Effector memory CD8-positive, alpha-beta T cell (primary cell): ENCODE results near the gene FRMD5.
"Not testable (repeated sequence)": the region's sequence is repeated elsewhere in the genome, so short reads cannot be mapped to it uniquely, and the experiment has no call there.

Source experiments
- ATAC-seq: fragments of 150-1000 bp; cut with Tn5 transposase; replicated peaks from 2 replicates; pipeline ENCODE4 v1.10.0; 2021; ENCODE audit warnings: mild to moderate bottlenecking, moderate library complexity
- DNase-seq, 3 experiments: peaks; one replicate each; pipeline ENCODE4 v3.0.0; 2021
- H3K27ac Mint-ChIP-seq, 2 donors: one replicate each; pipeline ENCODE4 v1.8.0; 2022; ENCODE audit warnings: mild to moderate bottlenecking in 2 of 2, mixed read lengths in 2 of 2, moderate library complexity in 2 of 2
- H3K27me3 Mint-ChIP-seq, 2 donors: one replicate each; pipeline ENCODE4 v1.8.0; 2022; ENCODE audit warnings: mixed read lengths in 2 of 2
- H3K36me3 Mint-ChIP-seq: one replicate; pipeline ENCODE4 v1.8.0; 2022; ENCODE audit warnings: mild to moderate bottlenecking, moderate library complexity, mixed read lengths; ENCODE audit not compliant: insufficient read depth
- H3K4me1 Mint-ChIP-seq, 2 donors: one replicate each; pipeline ENCODE4 v1.8.0; 2022; ENCODE audit warnings: low read depth in 2 of 2, mixed read lengths in 2 of 2
- H3K4me3 Mint-ChIP-seq, 2 donors: one replicate each; pipeline ENCODE4 v1.8.0; 2022; ENCODE audit warnings: mild to moderate bottlenecking in 2 of 2, mixed read lengths in 2 of 2, moderate library complexity in 2 of 2
- H3K9me3 Mint-ChIP-seq, 2 donors: one replicate each; pipeline ENCODE4 v1.8.0; 2022; ENCODE audit warnings: mixed read lengths in 2 of 2

The FRMD5 gene

DNA sequence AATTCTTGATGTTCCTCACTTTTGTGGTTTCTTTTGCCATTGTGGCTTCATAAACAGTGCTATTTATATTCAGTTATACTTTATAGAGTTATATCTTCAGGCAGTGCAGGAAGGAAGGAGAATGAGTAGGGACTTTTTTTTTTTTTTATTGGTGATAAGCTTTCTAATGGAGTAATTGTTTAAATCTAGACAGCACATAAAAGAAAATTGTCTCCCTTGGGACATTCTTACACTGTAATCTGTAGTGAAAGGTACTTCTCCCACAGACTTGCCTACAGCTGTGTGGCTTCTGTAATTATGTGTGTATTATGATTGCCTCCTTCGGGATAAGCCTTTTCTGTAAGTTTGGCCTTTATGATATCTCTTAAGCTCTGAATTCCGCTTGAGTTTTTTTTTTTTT lies 326.7 kb downstream of the FRMD5 start:
- DNase-seq (no peak), ATAC-seq (no peak)
- Mint-ChIP-seq H3K27ac (peak overlapping the region in 1 of 2 donors; percentile 19), H3K4me3 (no peak overlapping the region), H3K9me3 (no peaks in the 10 kb centered on the region), H3K27me3 (no peaks in the 10 kb centered on the region), H3K36me3 (peaks cover 30% of the 10 kb centered on the region), H3K4me1 (no peaks in the 10 kb centered on the region)

DNA sequence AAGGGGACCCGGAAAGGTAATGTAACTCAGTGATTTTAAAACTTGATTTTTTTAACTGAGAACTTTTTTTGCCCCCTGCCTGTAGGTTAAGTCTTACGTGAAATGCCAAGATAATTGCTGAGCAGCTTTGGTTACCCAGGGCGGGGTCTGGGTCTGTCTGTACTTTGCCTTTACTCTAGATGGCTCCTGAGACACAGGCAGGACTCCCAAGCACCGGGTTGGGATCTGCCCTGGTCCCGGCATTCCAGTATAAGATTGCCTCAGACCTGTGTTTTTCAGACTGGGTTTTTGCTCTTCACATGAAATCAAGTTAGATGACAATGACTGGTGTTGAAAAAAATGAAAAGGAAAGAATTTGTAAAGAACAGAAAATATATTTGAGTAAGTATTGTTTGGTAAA lies 328.0 kb downstream of the FRMD5 start:
- DNase-seq: no peak
- H3K9me3 Mint-ChIP-seq: no peaks in the 10 kb centered on the region
- H3K4me1 Mint-ChIP-seq: no peaks in the 10 kb centered on the region
- H3K36me3 Mint-ChIP-seq: peaks cover 41% of the 10 kb centered on the region
- ATAC-seq: no peak
- H3K27me3 Mint-ChIP-seq: no peaks in the 10 kb centered on the region
- no peak overlapping the region for H3K27ac Mint-ChIP-seq
- no peak overlapping the region for H3K4me3 Mint-ChIP-seq

- H3K36me3 Mint-ChIP-seq: peaks cover 46% of the 10 kb centered on the region
- not testable (repeated sequence) for H3K27me3 Mint-ChIP-seq, H3K4me1 Mint-ChIP-seq, DNase-seq, H3K27ac Mint-ChIP-seq, H3K9me3 Mint-ChIP-seq, ATAC-seq, H3K4me3 Mint-ChIP-seq
Observed at GRCh38 chr15:43866636-43867035, 328.4 kb downstream of the FRMD5 start.

DNA sequence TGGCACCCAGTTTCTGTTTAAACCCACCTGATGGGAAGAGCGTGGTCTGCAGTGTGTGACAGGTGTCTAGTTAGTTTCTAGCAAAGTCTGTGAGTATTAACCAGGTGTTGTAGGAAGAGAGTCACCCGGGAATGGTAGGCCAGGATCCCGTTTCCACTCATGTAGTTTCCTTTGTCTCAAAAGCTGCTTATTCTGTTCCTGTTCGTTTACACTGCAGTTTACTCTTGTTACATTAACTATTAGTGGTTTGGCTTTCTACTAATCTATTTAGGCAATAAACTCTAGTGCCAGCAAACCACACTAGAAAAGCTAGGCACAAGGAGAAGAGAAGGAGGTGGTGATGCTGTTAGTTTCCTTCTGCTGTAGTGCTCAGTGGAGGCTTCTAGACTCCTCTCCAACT lies 335.5 kb downstream of the FRMD5 start:
- DNase-seq (no peak), ATAC-seq (no peak)
- H3K27me3 Mint-ChIP-seq: no peaks in the 10 kb centered on the region
- H3K36me3 Mint-ChIP-seq: peaks cover 57% of the 10 kb centered on the region
- H3K9me3 Mint-ChIP-seq: no peaks in the 10 kb centered on the region
- H3K4me3 Mint-ChIP-seq: no peak overlapping the region
- H3K27ac Mint-ChIP-seq: peak overlapping the region in 1 of 2 donors; percentile 31
- H3K4me1 Mint-ChIP-seq: no peaks in the 10 kb centered on the region

- DNase-seq (no peak), ATAC-seq (no peak)
- Mint-ChIP-seq H3K27me3 (no peaks in the 10 kb centered on the region), H3K4me1 (no peaks in the 10 kb centered on the region), H3K4me3 (no peak overlapping the region), H3K36me3 (peaks cover 50% of the 10 kb centered on the region), H3K27ac (no peak overlapping the region), H3K9me3 (no peaks in the 10 kb centered on the region)
Observed at GRCh38 chr15:43854801-43855200, 340.3 kb downstream of the FRMD5 start.

DNA sequence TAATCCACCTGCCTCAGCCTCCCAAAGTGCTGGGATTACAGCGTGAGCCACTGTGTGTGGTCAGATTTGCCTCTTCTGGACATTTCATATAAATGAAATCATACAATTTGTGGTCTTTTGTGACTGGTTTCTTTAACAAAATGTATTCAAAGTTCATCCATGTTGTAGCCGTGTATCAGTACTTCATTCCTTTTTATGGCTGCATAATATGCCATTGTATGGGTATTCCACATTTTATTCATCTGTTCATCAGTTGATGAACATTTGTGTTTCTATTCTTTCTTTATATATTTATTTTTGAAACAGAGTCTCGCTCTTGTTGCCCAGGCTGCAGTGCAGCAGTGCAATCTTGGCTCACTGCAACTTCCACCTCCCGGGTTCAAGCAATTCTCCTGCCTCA lies 342.5 kb downstream of the FRMD5 start:
- Mint-ChIP-seq H3K4me1 (no peaks in the 10 kb centered on the region), H3K9me3 (no peaks in the 10 kb centered on the region), H3K27ac (no peak overlapping the region), H3K4me3 (no peak overlapping the region), H3K27me3 (no peaks in the 10 kb centered on the region), H3K36me3 (peaks cover 45% of the 10 kb centered on the region)
- DNase-seq: no peak
- no peak for ATAC-seq

DNA sequence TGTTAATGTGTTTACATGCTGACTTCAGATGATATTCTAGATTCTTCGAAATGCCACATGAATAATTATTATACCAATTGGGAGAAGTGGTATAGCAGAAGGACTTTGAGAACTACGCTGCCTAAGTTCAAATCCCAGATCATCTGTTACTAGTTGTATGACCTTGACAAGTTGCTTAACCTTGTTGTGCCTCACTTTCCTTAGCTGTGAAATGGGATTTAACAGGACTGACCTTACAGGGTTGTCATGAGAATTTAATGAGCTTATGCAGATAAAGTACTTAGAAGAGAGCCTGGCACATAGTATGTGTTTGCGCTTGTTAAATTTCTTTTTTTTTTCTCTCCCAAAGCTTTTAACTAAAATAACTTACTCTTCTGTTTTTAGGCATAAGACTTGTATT lies 343.8 kb downstream of the FRMD5 start:
- DNase-seq (no peak), ATAC-seq (no peak)
- H3K4me3 Mint-ChIP-seq: no peak overlapping the region
- no peaks in the 10 kb centered on the region for H3K27me3 Mint-ChIP-seq
- no peaks in the 10 kb centered on the region for H3K4me1 Mint-ChIP-seq
- H3K9me3 Mint-ChIP-seq: no peaks in the 10 kb centered on the region
- H3K36me3 Mint-ChIP-seq: peaks cover 49% of the 10 kb centered on the region
- no peak overlapping the region for H3K27ac Mint-ChIP-seq

DNA sequence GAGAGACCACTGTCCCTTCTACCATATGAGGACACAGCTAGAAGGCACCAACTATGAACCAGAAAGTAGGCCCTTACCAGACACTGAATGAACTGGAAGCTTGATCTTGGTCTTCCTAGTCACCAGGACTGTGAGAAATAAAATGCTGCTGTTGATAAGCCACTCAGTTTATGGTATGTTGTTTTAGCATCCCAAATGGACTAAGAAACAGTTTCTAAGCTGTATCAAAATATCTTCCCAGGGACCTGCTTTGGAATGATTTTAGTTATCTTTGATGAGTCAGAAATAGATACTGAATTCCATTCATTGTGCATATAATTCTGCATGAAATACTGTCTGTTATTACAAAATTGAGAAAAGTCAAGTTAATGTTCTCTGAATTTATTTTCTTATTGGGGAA lies 349.6 kb downstream of the FRMD5 start:
- peak overlapping the region in 1 of 2 donors; percentile 16 for H3K27ac Mint-ChIP-seq
- H3K27me3 Mint-ChIP-seq: no peaks in the 10 kb centered on the region
- H3K36me3 Mint-ChIP-seq: peaks cover 54% of the 10 kb centered on the region
- H3K4me1 Mint-ChIP-seq: no peaks in the 10 kb centered on the region
- ATAC-seq (no peak), DNase-seq (no peak)
- H3K9me3 Mint-ChIP-seq: no peaks in the 10 kb centered on the region
- no peak overlapping the region for H3K4me3 Mint-ChIP-seq

GRCh38 chr15:43832485-43832884 lies 362.6 kb downstream of the FRMD5 start:
- H3K36me3 Mint-ChIP-seq: peaks cover 32% of the 10 kb centered on the region
- not testable (repeated sequence) for DNase-seq, H3K9me3 Mint-ChIP-seq, ATAC-seq, H3K27me3 Mint-ChIP-seq
- H3K27ac Mint-ChIP-seq: peak overlapping the region; percentile 73 to 83
- peak overlapping the region; percentile 40 to 63 for H3K4me3 Mint-ChIP-seq
- peaks cover 25 to 32% of the 10 kb centered on the region in 2 donors for H3K4me1 Mint-ChIP-seq

GRCh38 chr15:43831519-43832052 lies 363.5 kb downstream of the FRMD5 start:
- H3K9me3 Mint-ChIP-seq, ATAC-seq, DNase-seq, H3K27me3 Mint-ChIP-seq: not testable (repeated sequence)
- peak overlapping the region in 1 of 2 donors; percentile 63 for H3K4me3 Mint-ChIP-seq
- peaks cover 29 to 40% of the 10 kb centered on the region in 2 donors for H3K4me1 Mint-ChIP-seq
- H3K36me3 Mint-ChIP-seq: peaks cover 30% of the 10 kb centered on the region
- peak overlapping the region; percentile 73 to 83 for H3K27ac Mint-ChIP-seq

DNA sequence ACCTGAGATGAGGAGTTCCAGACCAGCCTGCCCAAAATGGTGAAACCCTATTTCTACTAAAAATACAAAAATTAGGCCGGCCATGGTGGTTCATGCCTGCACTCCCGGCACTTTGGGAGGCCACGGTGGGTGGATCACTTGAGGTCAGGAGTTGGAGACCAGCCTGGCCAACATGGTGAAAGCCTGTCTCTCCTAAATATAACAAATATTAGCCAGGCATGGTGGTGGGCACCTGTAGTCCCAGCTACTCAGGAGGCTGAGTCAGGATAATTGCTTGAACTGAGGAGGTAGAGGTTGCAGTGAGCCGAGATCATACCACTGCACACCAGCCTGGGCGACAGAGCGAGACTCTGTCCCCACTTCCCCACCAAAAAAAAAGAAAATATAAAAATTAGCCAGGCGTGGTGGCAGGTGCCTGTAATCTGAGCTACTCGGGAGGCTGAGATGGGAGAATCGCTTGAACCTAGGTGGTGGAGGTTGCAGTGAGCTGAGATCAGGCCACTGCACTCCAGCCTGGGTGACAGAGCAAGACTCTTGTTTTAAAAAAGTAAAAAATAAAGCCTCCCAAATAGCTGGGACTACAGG lies 364.3 kb downstream of the FRMD5 start:
- not testable (repeated sequence) for H3K27ac Mint-ChIP-seq, ATAC-seq, H3K27me3 Mint-ChIP-seq, H3K9me3 Mint-ChIP-seq, H3K4me3 Mint-ChIP-seq, DNase-seq
- peaks cover 29 to 44% of the 10 kb centered on the region in 2 donors for H3K4me1 Mint-ChIP-seq
- H3K36me3 Mint-ChIP-seq: peaks cover 27% of the 10 kb centered on the region

DNA sequence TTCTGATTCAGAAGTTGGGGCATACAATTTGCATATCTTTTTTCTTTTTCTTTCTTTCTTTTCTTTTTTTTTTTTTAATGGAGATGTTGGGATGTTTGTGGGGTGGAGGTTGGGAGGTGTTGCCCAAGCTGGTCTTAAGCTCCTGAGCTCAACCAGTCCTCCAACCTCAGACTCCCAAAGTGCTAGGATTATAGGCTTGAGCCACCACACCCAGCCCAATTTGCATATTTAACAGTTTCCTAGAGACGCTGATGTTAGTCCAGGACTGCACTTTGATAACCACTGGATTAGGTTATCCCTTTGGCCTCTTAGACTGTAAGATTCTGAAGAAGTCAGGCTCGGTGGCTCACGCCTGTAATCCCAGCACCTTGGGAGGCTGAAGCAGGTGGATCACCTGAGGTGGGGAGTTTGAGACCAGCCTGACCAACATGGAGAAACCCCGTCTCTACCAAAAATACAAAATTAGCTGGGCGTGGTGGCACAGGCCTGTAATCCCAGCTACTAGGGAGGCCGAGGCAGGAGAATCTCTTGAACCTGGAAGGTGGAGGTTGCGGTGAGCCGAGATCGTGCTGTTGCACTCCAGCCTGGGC lies 365.0 kb downstream of the FRMD5 start:
- peaks cover 20% of the 10 kb centered on the region for H3K36me3 Mint-ChIP-seq
- peak overlapping the region; percentile 17 to 56 for H3K4me3 Mint-ChIP-seq
- not testable (repeated sequence) for H3K9me3 Mint-ChIP-seq, H3K27me3 Mint-ChIP-seq, ATAC-seq, DNase-seq
- H3K27ac Mint-ChIP-seq: peak overlapping the region; percentile 79 to 96
- H3K4me1 Mint-ChIP-seq: peaks cover 29 to 44% of the 10 kb centered on the region in 2 donors

DNA sequence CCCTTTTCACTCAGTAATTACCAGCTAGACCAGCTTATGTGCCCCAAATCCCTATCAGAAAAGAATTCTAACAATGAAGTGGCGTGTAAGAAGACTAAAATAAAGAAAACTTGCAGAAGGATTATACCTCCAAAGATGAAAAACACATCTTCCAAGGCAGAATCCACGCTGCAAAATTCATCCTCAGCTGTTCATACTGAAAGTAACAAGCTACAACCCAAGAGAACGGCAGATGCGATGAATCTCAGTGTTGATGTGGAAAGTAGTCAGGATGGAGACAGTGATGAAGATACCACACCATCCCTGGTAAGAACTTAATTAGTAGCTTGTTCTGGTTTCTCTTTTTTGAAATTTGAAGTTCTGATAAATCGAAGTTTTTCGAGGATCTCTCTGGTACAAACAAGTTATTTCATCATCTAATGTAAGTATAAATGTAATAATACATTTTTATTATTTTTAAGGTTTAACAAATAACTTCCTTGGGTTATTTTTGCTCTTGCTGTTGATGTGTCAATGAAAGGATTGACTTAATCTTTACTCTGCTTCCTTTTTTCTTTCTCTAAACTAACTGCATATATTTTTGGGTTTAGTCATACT lies 366.9 kb downstream of the FRMD5 start:
- Mint-ChIP-seq H3K27ac (peak overlapping the region; percentile 93 to 96), H3K36me3 (peaks cover 19% of the 10 kb centered on the region), H3K4me3 (peak overlapping the region; percentile 88 to 99), H3K4me1 (peaks cover 33 to 51% of the 10 kb centered on the region in 2 donors), H3K27me3 (no peaks in the 10 kb centered on the region), H3K9me3 (no peaks in the 10 kb centered on the region)
- ATAC-seq (no peak), DNase-seq (no peak)
